HG03095 (cell line): Measurements from ENCODE around the gene NT5E.
"Not testable (repeated sequence)": the region's sequence is repeated elsewhere in the genome, so short reads cannot be mapped to it uniquely, and the experiment has no call there.

ENCODE experiments used
- ATAC-seq: cut with Tn5 transposase; IDR thresholded peaks from one replicate; pipeline ENCODE4 v1.9.1; 2021; ENCODE audit warnings: moderate library complexity; ENCODE audit not compliant: unreplicated experiment

The NT5E gene

GRCh38 chr6:85484948-85485347, 35.1 kb downstream of the NT5E start:
- ATAC-seq = no peak

- no peak for ATAC-seq
Measured at GRCh38 chr6:85490516-85491248, 40.8 kb downstream of the NT5E start.

GRCh38 chr6:85493389-85493788, 43.5 kb downstream of the NT5E start:
- no peak for ATAC-seq

- ATAC-seq = no peak
Measured at GRCh38 chr6:85494547-85495536, 45.0 kb downstream of the NT5E start.

- no peak for ATAC-seq
Measured at GRCh38 chr6:85496009-85496579, 46.2 kb downstream of the NT5E start.

GRCh38 chr6:85496856-85497255, 47.0 kb downstream of the NT5E start:
- no peak for ATAC-seq

GRCh38 chr6:85498596-85499258, 48.8 kb downstream of the NT5E start:
- ATAC-seq = no peak

GRCh38 chr6:85506441-85507093, 56.7 kb downstream of the NT5E start:
- ATAC-seq = no peak

- ATAC-seq = no peak
Measured at GRCh38 chr6:85516168-85516567, 66.3 kb downstream of the NT5E start.

GRCh38 chr6:85524281-85524680, 74.4 kb downstream of the NT5E start:
- ATAC-seq = not testable (repeated sequence)

GRCh38 chr6:85537055-85537494, 87.2 kb downstream of the NT5E start:
- ATAC-seq = no peak

GRCh38 chr6:85544776-85545175, 94.9 kb downstream of the NT5E start:
- ATAC-seq = no peak
